ENCODE measurements around the gene LDLRAD4. TPM values are rescaled to one million over a fixed set of nuclear protein-coding genes. Genes with fewer than 3 reads are reported as not detected.

Gene LDLRAD4
- total and polyA plus RNA-seq, 12 donors, result 3.9 to 64.5 (median 36.0) TPM

GRCh38 chr18:13502585-13502984 is 284.0 kb downstream of the LDLRAD4 start:
- H3K36me3 ChIP-seq (replicated peaks in 1 of 2), result no peaks in the 10 kb centered on the region
- no peak overlapping the region for H3K27ac ChIP-seq
- H3K9me3 ChIP-seq (replicated peaks in 1 of 3), result no peaks in the 10 kb centered on the region
- 70 to 79% (median 78%) methylated on average over 8 of the region's 8 CpGs for WGBS, 4 donors
- TF ChIP-seq POLR2A (IDR thresholded peaks at IDR 0.05), result no peak
- TF ChIP-seq CTCF (IDR thresholded peaks at IDR 0.05), result no peak
- intact Hi-C loops (cut with DNase I), result no loop called here
- peaks cover 0 to 9% of the 10 kb centered on the region in 2 donors for H3K4me1 ChIP-seq (replicated peaks in 1 of 2)
- DNase-seq, result peak in 1 of 7 donors; percentile 39
- H3K27me3 ChIP-seq, result no peaks in the 10 kb centered on the region
- H3K4me3 ChIP-seq, result no peak overlapping the region

- H3K27ac ChIP-seq, result no peak overlapping the region
- TF ChIP-seq POLR2A (IDR thresholded peaks at IDR 0.05) (no peak), CTCF (IDR thresholded peaks at IDR 0.05) (no peak)
- intact Hi-C loops (cut with DNase I), result no loop called here
- 73 to 81% (median 79%) methylated on average over 6 of the region's 6 CpGs for whole genome bisulfite sequencing, 4 donors
- no peak overlapping the region for H3K4me3 ChIP-seq
- no peak for DNase-seq
- H3K4me1 ChIP-seq (replicated peaks in 1 of 2), result peaks cover 0 to 9% of the 10 kb centered on the region in 2 donors
- H3K36me3 ChIP-seq (replicated peaks in 1 of 2), result no peaks in the 10 kb centered on the region
- no peaks in the 10 kb centered on the region for H3K27me3 ChIP-seq
- no peaks in the 10 kb centered on the region for H3K9me3 ChIP-seq (replicated peaks in 1 of 3)
These were observed 285.3 kb downstream of the LDLRAD4 start for GRCh38 chr18:13503836-13504235.

- H3K36me3 ChIP-seq (replicated peaks in 1 of 2), result no peaks in the 10 kb centered on the region
- no peaks in the 10 kb centered on the region for H3K9me3 ChIP-seq (replicated peaks in 1 of 3)
- H3K4me3 ChIP-seq, result no peak overlapping the region
- TF ChIP-seq POLR2A (IDR thresholded peaks at IDR 0.05) (no peak), CTCF (IDR thresholded peaks at IDR 0.05) (no peak)
- peaks cover 0 to 8% of the 10 kb centered on the region in 2 donors for H3K4me1 ChIP-seq (replicated peaks in 1 of 2)
- no peaks in the 10 kb centered on the region for H3K27me3 ChIP-seq
- 75 to 81% (median 77%) methylated on average over 12 of the region's 12 CpGs for WGBS, 4 donors
- H3K27ac ChIP-seq, result no peak overlapping the region
- no peak for DNase-seq
- intact Hi-C loops (cut with DNase I), result no loop called here
These were observed 287.3 kb downstream of the LDLRAD4 start for GRCh38 chr18:13505780-13506345.

GRCh38 chr18:13510594-13510993 is 292.0 kb downstream of the LDLRAD4 start:
- no peak for DNase-seq

More at GRCh38 chr18:13510594-13510993, 292.0 kb downstream of the LDLRAD4 start:
- no peak for TF ChIP-seq POLR2A (IDR thresholded peaks at IDR 0.05)
- no peak for TF ChIP-seq CTCF (IDR thresholded peaks at IDR 0.05)
- Histone ChIP-seq H3K36me3 (replicated peaks in 1 of 2) (no peaks in the 10 kb centered on the region), H3K27ac (no peak overlapping the region), H3K9me3 (replicated peaks in 1 of 3) (no peaks in the 10 kb centered on the region), H3K4me1 (replicated peaks in 1 of 2) (no peaks in the 10 kb centered on the region), H3K4me3 (no peak overlapping the region), H3K27me3 (no peaks in the 10 kb centered on the region)
- intact Hi-C loops (cut with DNase I), result no loop called here
- WGBS, 4 donors, result 81 to 88% (median 83%) methylated on average over 2 of the region's 2 CpGs
